Liver (tissue), 9 donors: ENCODE measurements around the gene RTEL1. TPM values are rescaled to one million over a fixed set of nuclear protein-coding genes. Genes with fewer than 3 reads are reported as not detected.

Experiments used
- DNase-seq: peaks from one replicate; pipeline ENCODE4 v3.0.0-alpha.2; 2017; ENCODE audit warnings: low spot score
- H3K27ac ChIP-seq, 2 donors: one replicate each; pipeline ENCODE4 v1.7.0; 2013; ENCODE audit warnings: inconsistent platforms in 2 of 2, low read length in 2 of 2, control low read depth in 1 of 2, low read depth in 1 of 2, mild to moderate bottlenecking in 1 of 2
- H3K27me3 ChIP-seq, 4 donors: one replicate each; pipeline versions ENCODE4 v1.6.1 to v1.7.0; 2013; ENCODE audit warnings: low read length in 3 of 4, inconsistent platforms in 1 of 4, mild to moderate bottlenecking in 1 of 4, moderate library complexity in 1 of 4; ENCODE audit not compliant: control insufficient read depth in 4 of 4, insufficient read depth in 4 of 4
- H3K36me3 ChIP-seq, 4 donors: one replicate each; pipeline versions ENCODE4 v1.6.1 to v1.7.0; 2013; ENCODE audit warnings: low read length in 3 of 4, mild to moderate bottlenecking in 3 of 4, low read depth in 1 of 4, moderate library complexity in 1 of 4; ENCODE audit not compliant: control insufficient read depth in 4 of 4, insufficient read depth in 3 of 4
- H3K4me1 ChIP-seq, 4 donors: one replicate each; pipeline versions ENCODE4 v1.6.1 to v1.7.0; 2013; ENCODE audit warnings: low read length in 3 of 4, mild to moderate bottlenecking in 3 of 4, moderate library complexity in 1 of 4; ENCODE audit not compliant: control insufficient read depth in 4 of 4, insufficient read depth in 4 of 4
- H3K4me3 ChIP-seq, 3 donors: one replicate each; pipeline versions ENCODE4 v1.6.1 to v1.7.0; 2013; ENCODE audit warnings: low read length in 3 of 3, control low read depth in 1 of 3, low read depth in 1 of 3, mild to moderate bottlenecking in 1 of 3
- H3K9ac ChIP-seq, 2 donors: one replicate each; pipeline ENCODE4 v1.7.0; 2013; ENCODE audit warnings: low read length in 2 of 2, mild to moderate bottlenecking in 2 of 2, moderate library complexity in 2 of 2, control low read depth in 1 of 2, low read depth in 1 of 2
- H3K9me3 ChIP-seq, 4 donors: one replicate each; pipeline versions ENCODE4 v1.6.1 to v1.7.0; 2013; ENCODE audit warnings: low read length in 3 of 4; ENCODE audit not compliant: control insufficient read depth in 4 of 4
- ATF3 ChIP-seq: IDR thresholded peaks from 2 replicates; pipeline ENCODE4 v1.6.1; 2016; ENCODE audit warnings: antibody characterized with exemption
- CTCF ChIP-seq: fragments of 150-350 bp; IDR thresholded peaks from 2 replicates; pipeline ENCODE4 v1.5.1; 2017; ENCODE audit warnings: improper control_type of control experiment, low read depth, low read length; ENCODE audit not compliant: missing input control
- EGR1 ChIP-seq, 2 donors: IDR thresholded peaks; 2 replicates each; pipeline ENCODE4 v1.6.1; 2016 to 2018; ENCODE audit warnings: antibody characterized with exemption in 2 of 2, low read depth in 2 of 2
- FOXA1 ChIP-seq: IDR thresholded peaks from 2 replicates; pipeline ENCODE4 v1.6.1; 2016; ENCODE audit warnings: antibody characterized with exemption
- FOXA2 ChIP-seq: IDR thresholded peaks from 2 replicates; pipeline ENCODE4 v1.6.1; 2016; ENCODE audit warnings: antibody characterized with exemption
- GABPA ChIP-seq, 2 donors: IDR thresholded peaks in 1 of 2; conservative IDR thresholded peaks in 1 of 2; 2 replicates each; pipeline ENCODE4 v1.6.1; 2016; ENCODE audit warnings: antibody characterized with exemption in 2 of 2, mild to moderate bottlenecking in 1 of 2, moderate library complexity in 1 of 2
- HNF4A ChIP-seq, 2 donors: conservative IDR thresholded peaks; 2 replicates each; pipeline ENCODE4 v1.6.1; 2016; ENCODE audit warnings: antibody characterized with exemption in 2 of 2, mild to moderate bottlenecking in 2 of 2
- HNF4G ChIP-seq: IDR thresholded peaks from 2 replicates; pipeline ENCODE4 v1.6.1; 2016; ENCODE audit warnings: antibody characterized with exemption
- JUND ChIP-seq, 2 donors: IDR thresholded peaks; 2 replicates each; pipeline ENCODE4 v1.6.1; 2016; ENCODE audit warnings: antibody characterized with exemption in 2 of 2
- NR2F2 ChIP-seq: IDR thresholded peaks from 2 replicates; pipeline ENCODE4 v1.6.1; 2016; ENCODE audit warnings: antibody characterized with exemption
- RAD21 ChIP-seq, 2 donors: IDR thresholded peaks; 2 replicates each; pipeline ENCODE4 v1.6.1; 2016; ENCODE audit warnings: antibody characterized with exemption in 2 of 2, mild to moderate bottlenecking in 2 of 2
- RXRA ChIP-seq, 2 donors: IDR thresholded peaks; 2 replicates each; pipeline ENCODE4 v1.6.1; 2017 to 2018; ENCODE audit warnings: antibody characterized with exemption in 2 of 2, mild to moderate bottlenecking in 1 of 2
- SP1 ChIP-seq: IDR thresholded peaks from 2 replicates; pipeline ENCODE4 v1.6.1; 2018; ENCODE audit warnings: antibody characterized with exemption, mild to moderate bottlenecking
- TAF1 ChIP-seq: conservative IDR thresholded peaks from 2 replicates; pipeline ENCODE4 v1.6.1; 2016; ENCODE audit warnings: antibody characterized with exemption, mild to moderate bottlenecking
- YY1 ChIP-seq: IDR thresholded peaks from 2 replicates; pipeline ENCODE4 v1.6.1; 2016; ENCODE audit warnings: antibody characterized with exemption, mild to moderate bottlenecking
- WGBS: extraction: QIAGEN DNeasy Blood & Tissue Kit; methylation state at CpG from one replicate; pipeline ENCODE4 v1.1.7; 2013; 5-methylcytosine and 5-hydroxymethylcytosine counted together
- polyA plus RNA-seq, 2 donors: library from polyadenylated mRNA; stranded (reverse) in 1 of 2; unstranded in 1 of 2; fragments of 200-250 nt in 1 of 2; fragments of >200 nt in 1 of 2; fragmentation: Nextera tagmentation in 1 of 2; extraction: Ambion mirVana in 1 of 2; gene quantifications; one replicate each; pipeline versions ENCODE4 v1.2.1 to v1.2.3, GENCODE V29; 2013 to 2015
- total RNA-seq, 2 donors: library from RNA; depleted of rRNA; stranded (reverse); fragments of >200 nt; gene quantifications; one replicate each; pipeline ENCODE4 v1.2.3, GENCODE V29; 2014
- TF ChIP-seq, protein P1 (sequence below): IDR thresholded peaks from 2 replicates; pipeline ENCODE4 v1.6.1; 2016; ENCODE audit warnings: antibody characterized with exemption
- donor health status: healthy.
- donor health status: healthy.
- donor health status: healthy.
- donor health status: healthy.
- donor health status: healthy.

The RTEL1 gene
- total and polyA plus RNA-seq, 4 donors: 3.7 to 16.9 (median 7.4) TPM

- Histone ChIP-seq H3K27me3 (no peaks in the 10 kb centered on the region), H3K4me1 (peaks cover 10 to 61% (median 46%) of the 10 kb centered on the region in 4 donors), H3K4me3 (peak overlapping the region; percentile 32 to 88 (median 70)), H3K36me3 (no peaks in the 10 kb centered on the region), H3K27ac (peak overlapping the region; percentile 83 to 93), H3K9ac (no peak overlapping the region), H3K9me3 (no peaks in the 10 kb centered on the region)
- TF ChIP-seq FOXA1 (no peak), NR2F2 (peak; percentile 18)
- 18% methylated on average over 6 of the region's 6 CpGs for WGBS
- DNase-seq: peak; percentile 35
These were observed 83.2 kb downstream of the RTEL1 start for GRCh38 chr20:63741354-63741675.

DNA sequence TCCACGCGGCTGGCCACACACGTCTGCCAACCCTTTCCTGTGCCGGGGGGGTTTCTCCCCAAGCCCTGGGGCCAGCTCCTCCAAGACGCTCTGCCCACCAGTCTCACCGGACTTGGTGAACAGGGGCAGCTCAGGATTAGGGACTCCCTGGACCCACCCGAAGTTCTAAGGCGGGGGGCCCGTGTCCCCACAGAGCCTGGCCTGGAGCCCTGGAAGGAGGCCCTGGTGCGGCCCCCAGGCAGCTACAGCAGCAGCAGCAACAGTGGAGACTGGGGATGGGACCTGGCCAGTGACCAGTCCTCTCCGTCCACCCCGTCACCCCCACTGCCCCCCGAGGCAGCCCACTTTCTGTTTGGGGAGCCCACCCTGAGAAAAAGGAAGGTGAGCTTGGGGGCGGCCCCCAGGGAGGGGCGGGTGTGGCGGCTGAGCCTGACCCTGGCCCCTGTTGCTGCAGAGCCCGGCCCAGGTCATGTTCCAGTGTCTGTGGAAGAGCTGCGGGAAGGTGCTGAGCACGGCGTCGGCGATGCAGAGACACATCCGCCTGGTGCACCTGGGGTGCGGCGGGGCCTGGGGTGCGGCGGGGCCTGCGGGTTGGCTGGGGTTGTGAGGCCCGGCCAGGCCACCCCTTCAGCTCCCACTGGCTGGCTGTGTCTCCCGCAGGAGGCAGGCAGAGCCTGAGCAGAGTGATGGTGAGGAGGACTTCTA, 83.7 kb downstream of the RTEL1 start:
- peaks cover 8 to 56% (median 41%) of the 10 kb centered on the region in 4 donors for H3K4me1 ChIP-seq
- H3K27ac ChIP-seq: peak overlapping the region in 1 of 2 donors; percentile 93
- peak overlapping the region; percentile 32 to 88 (median 70) for H3K4me3 ChIP-seq
- no peak overlapping the region for H3K9ac ChIP-seq
- H3K9me3 ChIP-seq: no peaks in the 10 kb centered on the region
- peak; percentile 37 for DNase-seq
- WGBS: 38% methylated on average over 30 of the region's 30 CpGs
- no peaks in the 10 kb centered on the region for H3K27me3 ChIP-seq
- H3K36me3 ChIP-seq: no peaks in the 10 kb centered on the region
- TF ChIP-seq GABPA (IDR thresholded peaks at IDR 0.05 in 1 of 2, conservative IDR thresholded peaks at IDR 0.05 in 1 of 2): no peak
- TF ChIP-seq HNF4A (conservative IDR thresholded peaks at IDR 0.05): no peak
- no peak for TF ChIP-seq ATF3
- TF ChIP-seq TAF1: no peak
- TF ChIP-seq JUND (IDR thresholded peaks at IDR 0.05): no peak
- no peak for TF ChIP-seq EGR1 (IDR thresholded peaks at IDR 0.05; ENCODE audit: low read depth in 2 of 2)
- no peak for TF ChIP-seq SP1
- TF ChIP-seq, protein P1, sequence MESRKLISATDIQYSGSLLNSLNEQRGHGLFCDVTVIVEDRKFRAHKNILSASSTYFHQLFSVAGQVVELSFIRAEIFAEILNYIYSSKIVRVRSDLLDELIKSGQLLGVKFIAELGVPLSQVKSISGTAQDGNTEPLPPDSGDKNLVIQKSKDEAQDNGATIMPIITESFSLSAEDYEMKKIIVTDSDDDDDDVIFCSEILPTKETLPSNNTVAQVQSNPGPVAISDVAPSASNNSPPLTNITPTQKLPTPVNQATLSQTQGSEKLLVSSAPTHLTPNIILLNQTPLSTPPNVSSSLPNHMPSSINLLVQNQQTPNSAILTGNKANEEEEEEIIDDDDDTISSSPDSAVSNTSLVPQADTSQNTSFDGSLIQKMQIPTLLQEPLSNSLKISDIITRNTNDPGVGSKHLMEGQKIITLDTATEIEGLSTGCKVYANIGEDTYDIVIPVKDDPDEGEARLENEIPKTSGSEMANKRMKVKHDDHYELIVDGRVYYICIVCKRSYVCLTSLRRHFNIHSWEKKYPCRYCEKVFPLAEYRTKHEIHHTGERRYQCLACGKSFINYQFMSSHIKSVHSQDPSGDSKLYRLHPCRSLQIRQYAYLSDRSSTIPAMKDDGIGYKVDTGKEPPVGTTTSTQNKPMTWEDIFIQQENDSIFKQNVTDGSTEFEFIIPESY: no peak
- no peak for TF ChIP-seq HNF4G
- TF ChIP-seq YY1: no peak

DNA sequence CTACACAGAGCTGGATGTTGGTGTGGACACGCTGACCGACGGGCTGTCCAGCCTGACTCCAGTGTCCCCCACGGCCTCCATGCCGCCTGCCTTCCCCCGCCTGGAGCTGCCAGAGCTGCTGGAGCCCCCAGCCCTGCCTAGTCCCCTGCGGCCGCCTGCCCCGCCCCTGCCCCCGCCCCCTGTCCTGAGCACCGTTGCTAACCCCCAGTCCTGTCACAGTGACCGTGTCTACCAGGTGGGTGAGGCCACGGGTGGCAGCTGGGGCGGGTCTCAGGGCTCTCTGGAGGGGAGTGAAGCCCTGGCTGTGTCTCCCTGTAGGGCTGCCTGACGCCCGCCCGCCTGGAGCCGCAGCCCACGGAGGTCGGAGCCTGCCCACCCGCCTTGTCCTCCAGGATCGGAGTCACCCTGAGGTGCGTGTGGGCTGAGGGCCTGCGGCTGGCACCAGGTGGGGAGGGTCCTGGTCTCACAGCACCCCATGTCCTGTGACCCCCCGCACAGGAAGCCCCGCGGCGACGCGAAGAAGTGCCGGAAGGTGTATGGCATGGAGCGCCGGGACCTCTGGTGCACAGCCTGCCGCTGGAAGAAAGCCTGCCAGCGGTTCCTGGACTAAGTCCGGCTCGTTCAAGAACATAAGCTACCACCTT, 84.4 kb downstream of the RTEL1 start:
- H3K27ac ChIP-seq: no peak overlapping the region
- H3K4me3 ChIP-seq: no peak overlapping the region
- DNase-seq: peak; percentile 33
- H3K4me1 ChIP-seq: peaks cover 8 to 49% (median 36%) of the 10 kb centered on the region in 4 donors
- no peaks in the 10 kb centered on the region for H3K36me3 ChIP-seq
- no peaks in the 10 kb centered on the region for H3K9me3 ChIP-seq
- WGBS: 44% methylated on average over 37 of the region's 37 CpGs
- no peaks in the 10 kb centered on the region for H3K27me3 ChIP-seq
- no peak overlapping the region for H3K9ac ChIP-seq
- TF ChIP-seq RXRA (IDR thresholded peaks at IDR 0.05): no peak
- TF ChIP-seq FOXA2: no peak
- TF ChIP-seq JUND (IDR thresholded peaks at IDR 0.05): no peak
- TF ChIP-seq, protein P1: no peak
- no peak for TF ChIP-seq HNF4G
- no peak for TF ChIP-seq CTCF
- no peak for TF ChIP-seq RAD21 (IDR thresholded peaks at IDR 0.05)
- no peak for TF ChIP-seq SP1
- TF ChIP-seq GABPA (IDR thresholded peaks at IDR 0.05 in 1 of 2, conservative IDR thresholded peaks at IDR 0.05 in 1 of 2): no peak
- TF ChIP-seq EGR1 (IDR thresholded peaks at IDR 0.05; ENCODE audit: low read depth in 2 of 2): no peak
- TF ChIP-seq TAF1: no peak
- no peak for TF ChIP-seq FOXA1
- TF ChIP-seq ATF3: no peak
